NCI-H2196 treated with DMSO at 0.1 percent for 48 hours (cell line): ENCODE measurements around the gene ST3GAL5.
"Not testable (repeated sequence)": the region's sequence is repeated elsewhere in the genome, so short reads cannot be mapped to it uniquely, and the experiment has no call there.

Experiments
- DNase-seq: peaks from one replicate; lab custom pipeline; 2025; ENCODE audit not compliant: unreplicated experiment; lab: John Stamatoyannopoulos, UW

ST3GAL5 gene

GRCh38 chr2:85840091-85840490 is 48.7 kb downstream of the ST3GAL5 start:
- DNase-seq: no peak

- no peak for DNase-seq
These were observed 49.3 kb downstream of the ST3GAL5 start for GRCh38 chr2:85839461-85839860.

GRCh38 chr2:85838641-85839040 is 50.1 kb downstream of the ST3GAL5 start:
- DNase-seq: no peak

- no peak for DNase-seq
These were observed 50.6 kb downstream of the ST3GAL5 start for GRCh38 chr2:85838181-85838580.

- no peak for DNase-seq
These were observed 54.3 kb downstream of the ST3GAL5 start for GRCh38 chr2:85834466-85834865.

GRCh38 chr2:85831735-85832134 is 57.1 kb downstream of the ST3GAL5 start:
- DNase-seq: no peak

- DNase-seq: no peak
These were observed 58.1 kb downstream of the ST3GAL5 start for GRCh38 chr2:85830645-85831044.

- DNase-seq: not testable (repeated sequence)
These were observed 59.4 kb downstream of the ST3GAL5 start for GRCh38 chr2:85829394-85829793.

- DNase-seq: no peak
These were observed 60.1 kb downstream of the ST3GAL5 start for GRCh38 chr2:85828725-85829124.

- DNase-seq: no peak
These were observed 60.8 kb downstream of the ST3GAL5 start for GRCh38 chr2:85827879-85828569.

GRCh38 chr2:85826990-85827878 is 61.6 kb downstream of the ST3GAL5 start:
- peak; percentile 13 for DNase-seq

GRCh38 chr2:85823951-85824350 is 64.8 kb downstream of the ST3GAL5 start:
- DNase-seq: no peak

GRCh38 chr2:85822766-85823165 is 66.0 kb downstream of the ST3GAL5 start:
- DNase-seq: no peak

GRCh38 chr2:85819811-85820510 is 68.8 kb downstream of the ST3GAL5 start:
- no peak for DNase-seq

- DNase-seq: no peak
These were observed 73.8 kb downstream of the ST3GAL5 start for GRCh38 chr2:85814802-85815550.

GRCh38 chr2:85813982-85814801 is 74.6 kb downstream of the ST3GAL5 start:
- DNase-seq: peak; percentile 41

- no peak for DNase-seq
These were observed 75.4 kb downstream of the ST3GAL5 start for GRCh38 chr2:85813211-85813981.

GRCh38 chr2:85812094-85812735 is 76.6 kb downstream of the ST3GAL5 start:
- no peak for DNase-seq
